HEK293 (cell line): Measurements from ENCODE around the gene KMT2D.
A peak's percentile ranks its signal among the peaks of the same experiment; 100 is the strongest.

Experiments
- ATF2 ChIP-seq: fragments of 450-650 bp; formaldehyde crosslinking; IDR thresholded peaks from 2 replicates; pipeline ENCODE4 v1.5.1; 2016; ENCODE audit warnings: missing biosample characterization, missing genetic modification characterization, low read depth
- BCL6B ChIP-seq: fragments of 450-650 bp; formaldehyde crosslinking; IDR thresholded peaks from 2 replicates; pipeline ENCODE4 v1.5.1; 2017; ENCODE audit warnings: missing biosample characterization, missing genetic modification characterization
- INSM2 ChIP-seq: fragments of 450-650 bp; formaldehyde crosslinking; IDR thresholded peaks from 2 replicates; pipeline ENCODE4 v1.5.1; 2016; ENCODE audit warnings: missing biosample characterization, missing genetic modification characterization
- KLF7 ChIP-seq: fragments of 450-650 bp; formaldehyde crosslinking; IDR thresholded peaks from 2 replicates; pipeline ENCODE4 v1.5.1; 2016; ENCODE audit warnings: missing biosample characterization, missing genetic modification characterization, borderline replicate concordance
- MEIS1 ChIP-seq: sonication (generic); formaldehyde crosslinking; IDR thresholded peaks from 2 replicates; pipeline ENCODE4 v1.8.1; 2022; ENCODE audit warnings: missing genetic modification reagents, mild to moderate bottlenecking, borderline replicate concordance
- PATZ1 ChIP-seq: fragments of 450-650 bp; formaldehyde crosslinking; IDR thresholded peaks from 2 replicates; pipeline ENCODE4 v1.5.1; 2016; ENCODE audit warnings: missing biosample characterization, missing genetic modification characterization
- TRIM28 ChIP-seq: IDR thresholded peaks from 2 replicates; pipeline ENCODE4 v1.6.1; 2011; ENCODE audit warnings: low read length, control low read depth, borderline replicate concordance
- ZBTB20 ChIP-seq: fragments of 450-650 bp; formaldehyde crosslinking; IDR thresholded peaks from 2 replicates; pipeline ENCODE4 v1.5.1; 2016; ENCODE audit warnings: missing biosample characterization, missing genetic modification characterization
- ZBTB49 ChIP-seq: fragments of 450-650 bp; formaldehyde crosslinking; IDR thresholded peaks from 2 replicates; pipeline ENCODE4 v1.5.1; 2016; ENCODE audit warnings: missing biosample characterization, missing genetic modification characterization, low read depth
- ZBTB7A ChIP-seq: fragments of 450-650 bp; formaldehyde crosslinking; IDR thresholded peaks from 2 replicates; pipeline ENCODE4 v1.5.1; 2016; ENCODE audit warnings: low read depth, missing biosample characterization, missing genetic modification characterization
- ZBTB8A ChIP-seq: fragments of 450-650 bp; formaldehyde crosslinking; IDR thresholded peaks from 2 replicates; pipeline ENCODE4 v1.5.1; 2016; ENCODE audit warnings: missing biosample characterization, missing genetic modification characterization
- ZFP3 ChIP-seq: fragments of 450-650 bp; formaldehyde crosslinking; IDR thresholded peaks from 2 replicates; pipeline ENCODE4 v1.5.1; 2016; ENCODE audit warnings: low read depth, missing biosample characterization, missing genetic modification characterization
- ZNF121 ChIP-seq: fragments of 450-650 bp; formaldehyde crosslinking; IDR thresholded peaks from 2 replicates; pipeline ENCODE4 v1.5.1; 2016; ENCODE audit warnings: missing biosample characterization, missing genetic modification characterization
- ZNF223 ChIP-seq: fragments of 450-650 bp; formaldehyde crosslinking; IDR thresholded peaks from 2 replicates; pipeline ENCODE4 v1.5.1; 2016; ENCODE audit warnings: missing biosample characterization, missing genetic modification characterization
- ZNF239 ChIP-seq: fragments of 450-650 bp; formaldehyde crosslinking; IDR thresholded peaks from 2 replicates; pipeline ENCODE4 v1.5.1; 2016; ENCODE audit warnings: missing biosample characterization, missing genetic modification characterization
- ZNF350 ChIP-seq: fragments of 450-650 bp; formaldehyde crosslinking; IDR thresholded peaks from 2 replicates; pipeline ENCODE4 v1.5.0; 2017; ENCODE audit warnings: missing biosample characterization, mild to moderate bottlenecking, missing genetic modification characterization
- ZNF398 ChIP-seq: fragments of 450-650 bp; formaldehyde crosslinking; IDR thresholded peaks from 2 replicates; pipeline ENCODE4 v1.5.1; 2017; ENCODE audit warnings: missing biosample characterization, missing genetic modification characterization
- ZNF514 ChIP-seq: fragments of 450-650 bp; formaldehyde crosslinking; IDR thresholded peaks from 2 replicates; pipeline ENCODE4 v1.5.1; 2016; ENCODE audit warnings: missing biosample characterization, missing genetic modification characterization
- ZNF518A ChIP-seq: fragments of 450-650 bp; formaldehyde crosslinking; conservative IDR thresholded peaks from 2 replicates; pipeline ENCODE4 v1.5.1; 2016; ENCODE audit warnings: low read depth, missing biosample characterization, missing genetic modification characterization
- ZNF621 ChIP-seq: fragments of 450-650 bp; formaldehyde crosslinking; IDR thresholded peaks from 2 replicates; pipeline ENCODE4 v1.5.1; 2017; ENCODE audit warnings: missing biosample characterization, missing genetic modification characterization
- ZNF701 ChIP-seq: fragments of 450-650 bp; formaldehyde crosslinking; IDR thresholded peaks from 2 replicates; pipeline ENCODE4 v1.5.1; 2016; ENCODE audit warnings: missing biosample characterization, missing genetic modification characterization
- ZNF777 ChIP-seq: fragments of 450-650 bp; formaldehyde crosslinking; IDR thresholded peaks from 2 replicates; pipeline ENCODE4 v1.5.1; 2017; ENCODE audit warnings: missing biosample characterization, missing genetic modification characterization, borderline replicate concordance
- ZNF785 ChIP-seq: fragments of 450-650 bp; formaldehyde crosslinking; IDR thresholded peaks from 2 replicates; pipeline ENCODE4 v1.5.1; 2016; ENCODE audit warnings: missing biosample characterization, missing genetic modification characterization

KMT2D gene

GRCh38 chr12:49088150-49088931, 27.7 kb upstream of the KMT2D start (continued):
- TF ChIP-seq ATF2 (tag by site-specific recombination) (no peak), ZNF398 (tag by site-specific recombination) (0 out of 2 replicates have a peak, but pooled peaks have one; percentile 32), ZNF121 (tag by site-specific recombination) (no peak), ZNF701 (no peak), ZNF514 (tag by site-specific recombination) (no peak), ZFP3 (no peak), ZBTB20 (tag by site-specific recombination) (no peak), TRIM28 (peak; percentile 74; the same call in 1 of the 2 replicates), ZBTB49 (tag by site-specific recombination) (no peak), PATZ1 (tag by site-specific recombination) (peak; percentile 80), ZBTB7A (tag by site-specific recombination) (no peak), ZBTB8A (tag by site-specific recombination) (no peak; the same call in 1 of the 2 replicates), ZNF350 (tag by site-specific recombination) (no peak), BCL6B (tag by site-specific recombination) (no peak), KLF7 (tag by site-specific recombination) (no peak), ZNF785 (tag by site-specific recombination) (no peak), MEIS1 (CRISPR knock-in tag) (no peak), INSM2 (tag by site-specific recombination) (no peak), ZNF223 (tag by site-specific recombination) (no peak), ZNF518A (tag by site-specific recombination) (no peak), ZNF239 (tag by site-specific recombination) (no peak), ZNF777 (tag by site-specific recombination) (no peak), ZNF621 (tag by site-specific recombination) (no peak)
